CD4-positive, alpha-beta T cell (primary cell): ENCODE measurements around the gene LDLRAP1. TPM values are rescaled to one million over a fixed set of nuclear protein-coding genes. Genes with fewer than 3 reads are reported as not detected.
A peak's percentile ranks its signal among the peaks of the same experiment; 100 is the strongest.
"Not testable (repeated sequence)": the region's sequence is repeated elsewhere in the genome, so short reads cannot be mapped to it uniquely, and the experiment has no call there.

Experiments
- ATAC-seq: fragments of 200-7000 bp; cut with Tn5 transposase; one replicate; pipeline ENCODE4 v1.10.0; 2022; ENCODE audit warnings: mild to moderate bottlenecking; ENCODE audit not compliant: poor library complexity
- CTCF ChIA-PET: fragments of 350-600 bp; sonication (Branson Sonifier 250); formaldehyde crosslinking; loops from one replicate; lab custom pipeline; 2021; ENCODE audit warnings: antibody characterized with exemption, inconsistent platforms; lab: Charles Lee
- POLR2A ChIA-PET: fragments of 350-600 bp; sonication (Branson Sonifier 250); formaldehyde crosslinking; loops from one replicate; lab custom pipeline; 2021; ENCODE audit warnings: antibody characterized with exemption, inconsistent platforms; lab: Charles Lee
- DNase-seq, 14 experiments: peaks; one replicate each; pipeline ENCODE4 v3.0.0-alpha.2; 2013 to 2020; ENCODE audit warnings: mixed read lengths in 2 of 14
- H3K27ac ChIP-seq, 2 donors: one replicate each; pipeline versions ENCODE4 v1.5.1 to v1.7.0; 2013; ENCODE audit warnings: low read length in 2 of 2, low read depth in 1 of 2, mild to moderate bottlenecking in 1 of 2
- H3K27me3 ChIP-seq, 2 experiments: 1 replicate in 1 of 2; 2 replicates in 1 of 2; pipeline versions ENCODE4 v1.6.1 to v1.7.0; 2013; ENCODE audit warnings: low read length in 2 of 2, control low read depth in 1 of 2, mild to moderate bottlenecking in 1 of 2, moderate library complexity in 1 of 2; ENCODE audit not compliant: insufficient read depth in 2 of 2, control insufficient read depth in 1 of 2
- H3K36me3 ChIP-seq: one replicate; pipeline ENCODE4 v1.6.1; 2013; ENCODE audit warnings: low read length, control low read depth; ENCODE audit not compliant: insufficient read depth
- H3K4me1 ChIP-seq: one replicate; pipeline ENCODE4 v1.6.1; 2013; ENCODE audit warnings: low read length, control low read depth; ENCODE audit not compliant: insufficient read depth
- H3K4me3 ChIP-seq: one replicate; pipeline ENCODE4 v1.5.1; 2013; ENCODE audit warnings: mild to moderate bottlenecking, low read length, moderate library complexity
- H3K9me3 ChIP-seq, 2 experiments: 1 replicate in 1 of 2; 2 replicates in 1 of 2; pipeline versions ENCODE4 v1.6.1 to v1.7.0; 2013; ENCODE audit warnings: low read length in 2 of 2, mild to moderate bottlenecking in 2 of 2, control low read depth in 1 of 2, moderate library complexity in 1 of 2; ENCODE audit not compliant: control insufficient read depth in 1 of 2, insufficient read depth in 1 of 2
- H3K27ac Mint-ChIP-seq: one replicate; pipeline ENCODE4 v1.8.0; 2020; ENCODE audit warnings: mixed read lengths
- H3K27me3 Mint-ChIP-seq: one replicate; pipeline ENCODE4 v1.8.0; 2021; ENCODE audit warnings: mixed read lengths
- H3K36me3 Mint-ChIP-seq: one replicate; pipeline ENCODE4 v1.8.0; 2021; ENCODE audit warnings: low read depth, mixed read lengths
- H3K4me1 Mint-ChIP-seq: one replicate; pipeline ENCODE4 v1.8.0; 2021; ENCODE audit warnings: low read depth, mixed read lengths
- H3K4me3 Mint-ChIP-seq: one replicate; pipeline ENCODE4 v1.8.0; 2020; ENCODE audit warnings: mild to moderate bottlenecking, mixed read lengths
- H3K9me3 Mint-ChIP-seq: one replicate; pipeline ENCODE4 v1.8.0; 2020; ENCODE audit warnings: mixed read lengths
- CTCF ChIP-seq: fragments of 200-600 bp; IDR thresholded peaks from one replicate; pipeline ENCODE4 v1.8.0; 2022; ENCODE audit warnings: antibody characterized with exemption, mild to moderate bottlenecking
- intact Hi-C, 2 experiments: fragments of 100-400 bp; cut with DNase I in 1 of 2; cut with micrococcal nuclease in 1 of 2; formaldehyde crosslinking; loops; one replicate each; pipeline versions ENCODE4 v1.15.1 to v1.9.0; 2023 to 2025; cut with DNase I, micrococcal nuclease
- total RNA-seq, 174 experiments: library from RNA in 2 of 174; stranded (reverse) in 2 of 174; gene quantifications; one replicate each; pipeline ENCODE4 v1.2.3 and lab custom pipeline; 2021 to 2026

LDLRAP1 gene
- total RNA-seq, 2 experiments from 2014 or later: 70.5 to 73.5 TPM

- H3K4me1 Mint-ChIP-seq: peaks cover 16% of the 10 kb centered on the region
Measured at GRCh38 chr1:25587290-25587689, 43.9 kb downstream of the LDLRAP1 start.

GRCh38 chr1:25588224-25588623 lies 44.8 kb downstream of the LDLRAP1 start:
- H3K36me3 ChIP-seq, H3K4me3 ChIP-seq, H3K9me3 Mint-ChIP-seq, H3K27me3 Mint-ChIP-seq, H3K27me3 ChIP-seq, H3K27ac ChIP-seq, ATAC-seq, H3K36me3 Mint-ChIP-seq, DNase-seq, H3K27ac Mint-ChIP-seq, H3K4me3 Mint-ChIP-seq, POLR2A ChIA-PET, H3K9me3 ChIP-seq, CTCF ChIA-PET: not testable (repeated sequence)
- peaks cover 16% of the 10 kb centered on the region for H3K4me1 Mint-ChIP-seq
- H3K4me1 ChIP-seq: peaks cover 20% of the 10 kb centered on the region
- intact Hi-C loops: loop anchor here in 1 of 2 experiments (10.0 kb wide), 1 partner anchor 1677 kb away; no protein-coding TSS in a partner anchor

More at GRCh38 chr1:25587290-25587689, 43.9 kb downstream of the LDLRAP1 start:
- no peak overlapping the region for H3K4me3 ChIP-seq
- Mint-ChIP-seq H3K4me3 (no peak overlapping the region), H3K27me3 (no peaks in the 10 kb centered on the region), H3K36me3 (no peaks in the 10 kb centered on the region), H3K27ac (no peak overlapping the region), H3K9me3 (no peaks in the 10 kb centered on the region)
- no peak for TF ChIP-seq CTCF
- H3K27ac ChIP-seq: no peak overlapping the region
- POLR2A ChIA-PET: no interaction called here
- no peaks in the 10 kb centered on the region for H3K36me3 ChIP-seq
- no peaks in the 10 kb centered on the region for H3K27me3 ChIP-seq
- ATAC-seq: no peak
- intact Hi-C loops: loop anchor here in 1 of 2 experiments (10.0 kb wide), 1 partner anchor 1678 kb away; no protein-coding TSS in a partner anchor
- H3K9me3 ChIP-seq: no peaks in the 10 kb centered on the region
- peak in 1 of 14 experiments; percentile 24 for DNase-seq
- H3K4me1 ChIP-seq: peaks cover 20% of the 10 kb centered on the region
- CTCF ChIA-PET: interaction anchor here (1.3 kb wide), 1 partner anchor 15 kb away, joined by 3 read pairs; no protein-coding TSS in a partner anchor

GRCh38 chr1:25588786-25589185 lies 45.4 kb downstream of the LDLRAP1 start:
- H3K27ac Mint-ChIP-seq, CTCF ChIA-PET: not testable (repeated sequence)

GRCh38 chr1:25590096-25590824 lies 46.9 kb downstream of the LDLRAP1 start:
- Histone ChIP-seq H3K27me3 (no peaks in the 10 kb centered on the region), H3K4me3 (no peak overlapping the region), H3K36me3 (no peaks in the 10 kb centered on the region), H3K27ac (no peak overlapping the region), H3K4me1 (peaks cover 20% of the 10 kb centered on the region), H3K9me3 (no peaks in the 10 kb centered on the region)
- H3K27ac Mint-ChIP-seq: peak overlapping the region; percentile 36
- intact Hi-C loops: no loop called here
- no peaks in the 10 kb centered on the region for H3K27me3 Mint-ChIP-seq
- H3K4me3 Mint-ChIP-seq: no peak overlapping the region
- ATAC-seq (peak; percentile 34), DNase-seq (no peak)
- H3K4me1 Mint-ChIP-seq: peaks cover 11% of the 10 kb centered on the region
- H3K36me3 Mint-ChIP-seq: no peaks in the 10 kb centered on the region
- no peaks in the 10 kb centered on the region for H3K9me3 Mint-ChIP-seq
- ChIA-PET CTCF (no interaction called here), POLR2A (interaction anchor here (0.7 to 1.6 kb wide), 3 partner anchors 8 to 185 kb away, joined by 3 to 4 read pairs (median 4); no protein-coding TSS in a partner anchor)
- TF ChIP-seq CTCF: no peak

More at GRCh38 chr1:25588786-25589185, 45.4 kb downstream of the LDLRAP1 start:
- not testable (repeated sequence) for H3K27me3 Mint-ChIP-seq, H3K4me3 ChIP-seq, H3K4me3 Mint-ChIP-seq, H3K36me3 Mint-ChIP-seq, DNase-seq, H3K9me3 ChIP-seq, H3K27me3 ChIP-seq, H3K36me3 ChIP-seq, H3K27ac ChIP-seq, ATAC-seq, H3K9me3 Mint-ChIP-seq
- POLR2A ChIA-PET: interaction anchor here (1.6 kb wide), 1 partner anchor 10 kb away, joined by 4 read pairs; no protein-coding TSS in a partner anchor
- peaks cover 20% of the 10 kb centered on the region for H3K4me1 ChIP-seq
- H3K4me1 Mint-ChIP-seq: peaks cover 16% of the 10 kb centered on the region
- intact Hi-C loops: loop anchor here in 1 of 2 experiments (10.0 kb wide), 1 partner anchor 1676 kb away; no protein-coding TSS in a partner anchor
